HG02938 (cell line): ENCODE data around the gene ZMIZ2.
A peak's percentile ranks its signal among the peaks of the same experiment; 100 is the strongest.
"Not testable (repeated sequence)": the region's sequence is repeated elsewhere in the genome, so short reads cannot be mapped to it uniquely, and the experiment has no call there.

ENCODE experiments used
- ATAC-seq: cut with Tn5 transposase; IDR thresholded peaks from one replicate; pipeline ENCODE4 v1.9.1; 2021; ENCODE audit warnings: mild to moderate bottlenecking, moderate library complexity; ENCODE audit not compliant: unreplicated experiment

Gene ZMIZ2, protein sequence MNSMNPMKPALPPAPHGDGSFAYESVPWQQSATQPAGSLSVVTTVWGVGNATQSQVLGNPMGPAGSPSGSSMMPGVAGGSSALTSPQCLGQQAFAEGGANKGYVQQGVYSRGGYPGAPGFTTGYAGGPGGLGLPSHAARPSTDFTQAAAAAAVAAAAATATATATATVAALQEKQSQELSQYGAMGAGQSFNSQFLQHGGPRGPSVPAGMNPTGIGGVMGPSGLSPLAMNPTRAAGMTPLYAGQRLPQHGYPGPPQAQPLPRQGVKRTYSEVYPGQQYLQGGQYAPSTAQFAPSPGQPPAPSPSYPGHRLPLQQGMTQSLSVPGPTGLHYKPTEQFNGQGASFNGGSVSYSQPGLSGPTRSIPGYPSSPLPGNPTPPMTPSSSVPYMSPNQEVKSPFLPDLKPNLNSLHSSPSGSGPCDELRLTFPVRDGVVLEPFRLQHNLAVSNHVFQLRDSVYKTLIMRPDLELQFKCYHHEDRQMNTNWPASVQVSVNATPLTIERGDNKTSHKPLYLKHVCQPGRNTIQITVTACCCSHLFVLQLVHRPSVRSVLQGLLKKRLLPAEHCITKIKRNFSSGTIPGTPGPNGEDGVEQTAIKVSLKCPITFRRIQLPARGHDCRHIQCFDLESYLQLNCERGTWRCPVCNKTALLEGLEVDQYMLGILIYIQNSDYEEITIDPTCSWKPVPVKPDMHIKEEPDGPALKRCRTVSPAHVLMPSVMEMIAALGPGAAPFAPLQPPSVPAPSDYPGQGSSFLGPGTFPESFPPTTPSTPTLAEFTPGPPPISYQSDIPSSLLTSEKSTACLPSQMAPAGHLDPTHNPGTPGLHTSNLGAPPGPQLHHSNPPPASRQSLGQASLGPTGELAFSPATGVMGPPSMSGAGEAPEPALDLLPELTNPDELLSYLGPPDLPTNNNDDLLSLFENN

GRCh38 chr7:44748045-44748947 lies at the start of gene ZMIZ2:
TSS of gene ZMIZ2 (plus strand) at chr7:44748847. CDS start at chr7:44756250, 7,403 bp downstream.
- peak; percentile 57 for ATAC-seq

DNA sequence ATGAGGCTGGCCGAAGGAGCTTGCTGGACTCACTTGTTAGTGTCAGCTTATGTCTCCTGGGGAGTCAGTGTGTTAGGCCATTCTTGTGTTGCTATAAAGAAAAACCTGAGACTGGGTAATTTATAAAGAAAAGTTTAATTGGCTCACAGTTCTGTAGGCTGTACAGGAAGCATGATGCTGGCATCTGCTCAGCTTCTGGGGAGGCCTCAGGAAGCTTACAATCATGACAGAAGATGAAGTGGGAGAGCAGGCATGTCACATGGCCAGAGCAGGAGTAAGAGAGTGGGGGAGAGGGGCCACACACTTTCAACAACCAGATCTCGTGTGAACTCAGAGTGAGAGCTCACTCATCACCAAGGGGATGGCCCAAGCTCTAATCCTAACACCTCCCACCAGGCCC lies 49.0 kb upstream of the ZMIZ2 start:
- ATAC-seq: not testable (repeated sequence)

DNA sequence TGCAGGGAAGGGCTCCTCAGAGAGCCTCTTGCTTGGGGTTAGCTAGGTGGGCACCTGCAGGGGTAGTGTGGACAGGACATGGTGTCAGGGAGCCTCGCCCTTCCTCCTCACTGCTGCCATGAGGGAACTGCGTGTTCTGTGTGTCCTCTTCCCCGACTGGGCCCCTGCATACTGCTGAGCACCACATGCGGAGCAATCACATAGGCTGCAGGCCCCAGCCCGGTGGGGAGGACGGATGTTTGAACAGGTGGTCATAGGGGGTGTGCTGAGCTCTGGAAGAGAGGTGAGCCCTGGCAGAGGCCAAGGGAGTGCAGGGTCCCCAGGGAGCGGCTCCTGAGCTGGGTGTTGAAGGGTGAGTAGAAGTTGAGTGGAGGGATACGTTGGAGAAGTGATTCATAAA lies 48.3 kb upstream of the ZMIZ2 start:
- ATAC-seq: no peak

GRCh38 chr7:44703391-44703790 lies 45.3 kb upstream of the ZMIZ2 start:
- ATAC-seq: not testable (repeated sequence)

GRCh38 chr7:44703921-44704320 lies 44.7 kb upstream of the ZMIZ2 start:
- no peak for ATAC-seq

DNA sequence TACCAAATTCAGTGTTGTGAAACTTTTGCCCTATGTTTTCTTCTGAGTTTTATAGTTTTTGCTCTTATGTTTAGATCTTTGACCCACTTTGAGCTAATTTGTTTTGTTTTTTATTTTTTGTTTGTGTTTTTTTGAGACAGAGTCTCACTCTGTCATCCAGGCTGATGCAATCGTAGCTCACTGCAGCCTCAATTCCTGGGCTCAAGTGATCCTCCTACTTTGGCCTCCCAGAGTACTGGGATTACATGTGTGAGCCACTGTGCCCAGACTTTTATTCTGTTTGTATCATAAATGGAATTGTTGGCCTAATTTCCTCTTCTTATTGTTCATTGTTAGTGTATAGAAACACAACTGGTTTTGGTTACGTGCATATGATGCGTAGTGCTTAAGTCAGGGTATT lies 43.2 kb upstream of the ZMIZ2 start:
- no peak for ATAC-seq

DNA sequence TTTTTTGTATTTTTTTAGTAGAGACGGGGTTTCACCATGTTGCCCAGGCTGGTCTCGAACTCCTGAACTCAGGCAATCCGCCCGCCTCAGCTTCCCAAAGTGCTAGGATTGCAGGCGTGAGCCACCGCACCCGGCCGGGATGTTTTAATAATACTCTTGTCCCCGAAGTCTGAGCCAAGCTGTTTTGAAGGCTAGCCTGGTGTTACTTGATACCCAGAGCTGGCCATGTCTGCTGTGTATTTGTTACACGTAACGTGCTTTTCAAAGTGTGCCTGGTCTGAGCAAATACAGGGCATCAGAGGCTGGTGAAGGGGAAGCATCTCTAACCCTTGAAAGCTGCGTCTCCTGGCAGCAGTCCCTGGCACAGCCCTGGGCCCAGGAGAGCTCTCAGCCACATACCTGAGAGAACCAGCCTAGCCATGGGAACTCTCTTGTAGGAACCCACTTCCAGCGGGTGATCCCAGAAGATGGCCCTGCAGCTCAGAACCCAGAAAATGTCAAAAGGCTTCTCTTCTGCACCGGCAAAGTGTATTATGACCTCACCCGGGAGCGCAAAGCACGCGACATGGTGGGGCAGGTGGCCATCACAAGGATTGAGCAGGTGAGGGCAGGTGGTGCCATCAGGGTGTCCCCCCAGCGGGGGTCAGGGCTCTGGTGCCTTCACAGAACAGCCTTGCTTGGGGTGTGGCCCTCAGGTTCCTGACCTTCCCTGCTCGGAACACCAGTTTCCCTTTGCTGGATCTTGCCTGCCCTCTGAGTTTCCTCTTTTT lies 41.7 kb upstream of the ZMIZ2 start:
- ATAC-seq: no peak

DNA sequence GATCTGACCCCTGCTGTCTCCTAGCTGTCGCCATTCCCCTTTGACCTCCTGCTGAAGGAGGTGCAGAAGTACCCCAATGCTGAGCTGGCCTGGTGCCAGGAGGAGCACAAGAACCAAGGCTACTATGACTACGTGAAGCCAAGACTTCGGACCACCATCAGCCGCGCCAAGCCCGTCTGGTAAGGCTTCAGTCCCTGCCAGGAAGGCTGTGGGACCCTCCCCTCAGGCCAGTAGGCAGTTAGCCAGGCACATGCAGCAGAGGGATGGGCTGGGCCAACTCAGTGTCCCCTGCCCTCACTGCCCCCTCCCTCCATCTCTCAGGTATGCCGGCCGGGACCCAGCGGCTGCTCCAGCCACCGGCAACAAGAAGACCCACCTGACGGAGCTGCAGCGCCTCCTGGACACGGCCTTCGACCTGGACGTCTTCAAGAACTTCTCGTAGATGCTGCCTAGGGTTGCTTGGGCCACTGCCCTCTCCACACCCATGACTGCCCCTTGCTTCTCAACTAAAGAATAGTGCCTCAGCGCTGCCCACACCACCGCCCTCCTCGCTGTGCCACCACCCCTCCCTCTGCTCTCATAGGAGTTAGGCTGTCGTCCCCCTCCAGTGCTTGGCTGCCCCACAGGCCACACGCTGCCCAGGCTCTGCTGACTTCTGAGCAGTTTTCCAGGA lies 41.0 kb upstream of the ZMIZ2 start:
- no peak for ATAC-seq

DNA sequence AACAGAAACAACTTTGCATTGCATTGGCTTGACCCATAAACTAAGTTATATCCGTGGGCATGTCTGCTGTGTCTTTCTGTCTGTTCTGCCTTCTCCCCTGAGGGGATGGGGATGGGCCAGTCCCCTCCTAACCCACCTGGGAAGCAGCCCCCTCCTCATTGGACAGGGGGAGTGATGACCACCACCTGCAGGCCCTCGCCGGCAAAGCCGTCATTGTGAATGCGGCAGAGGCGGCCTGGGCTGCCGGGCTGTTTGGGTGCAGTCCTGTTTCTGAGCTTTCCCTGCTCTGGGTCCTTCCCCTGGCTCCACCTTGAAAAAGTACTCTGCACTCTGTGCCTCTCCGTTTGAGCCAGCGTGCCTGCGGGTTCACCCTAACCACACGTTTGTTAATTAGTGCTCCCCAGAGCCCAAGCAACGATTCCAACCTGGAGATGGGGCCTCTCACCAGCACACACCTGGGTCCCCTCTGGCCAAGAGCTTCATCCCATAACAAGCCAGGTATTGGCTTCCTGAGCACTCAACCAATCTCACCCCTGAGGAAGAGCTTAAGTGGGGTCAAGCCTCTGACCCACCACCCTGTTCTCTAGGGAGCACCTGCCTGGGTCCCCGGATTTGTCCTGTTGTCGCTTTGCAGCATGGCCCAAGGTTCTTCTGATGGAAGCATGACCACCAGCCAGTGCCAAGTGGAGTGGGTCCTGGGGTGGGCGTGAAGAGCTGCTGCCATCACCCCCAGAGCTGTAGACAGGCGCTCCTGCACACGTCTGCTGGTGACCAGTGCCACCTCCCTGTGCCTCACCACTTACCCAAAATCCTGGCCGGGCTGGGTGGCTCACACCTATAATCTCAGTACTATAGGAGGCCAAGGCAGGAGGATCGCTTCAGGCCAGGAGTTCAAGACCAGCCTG lies 39.4 kb upstream of the ZMIZ2 start:
- no peak for ATAC-seq

GRCh38 chr7:44709945-44710596 lies 38.6 kb upstream of the ZMIZ2 start:
- ATAC-seq: no peak

GRCh38 chr7:44711528-44711927 lies 37.1 kb upstream of the ZMIZ2 start:
- ATAC-seq: no peak

DNA sequence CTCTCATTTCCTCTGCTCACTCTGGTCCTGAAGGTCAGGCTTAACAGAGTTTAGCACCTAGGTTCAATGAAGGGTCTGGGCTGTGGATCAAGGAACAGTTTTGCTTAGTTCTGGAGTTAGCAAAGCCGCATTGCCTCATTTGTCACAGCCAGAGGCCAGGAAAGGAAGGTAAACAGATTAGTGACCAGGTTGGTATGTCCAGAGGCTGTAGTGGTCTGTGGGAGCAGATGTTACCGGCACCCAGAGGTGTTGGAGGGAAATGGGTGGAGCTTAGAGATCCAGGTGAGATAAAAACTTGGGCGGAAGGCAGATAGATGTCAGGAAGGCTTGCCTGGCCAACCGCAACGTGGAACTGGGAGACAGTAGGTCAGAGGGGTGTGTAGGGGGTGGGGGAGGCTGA lies 36.6 kb upstream of the ZMIZ2 start:
- no peak for ATAC-seq

DNA sequence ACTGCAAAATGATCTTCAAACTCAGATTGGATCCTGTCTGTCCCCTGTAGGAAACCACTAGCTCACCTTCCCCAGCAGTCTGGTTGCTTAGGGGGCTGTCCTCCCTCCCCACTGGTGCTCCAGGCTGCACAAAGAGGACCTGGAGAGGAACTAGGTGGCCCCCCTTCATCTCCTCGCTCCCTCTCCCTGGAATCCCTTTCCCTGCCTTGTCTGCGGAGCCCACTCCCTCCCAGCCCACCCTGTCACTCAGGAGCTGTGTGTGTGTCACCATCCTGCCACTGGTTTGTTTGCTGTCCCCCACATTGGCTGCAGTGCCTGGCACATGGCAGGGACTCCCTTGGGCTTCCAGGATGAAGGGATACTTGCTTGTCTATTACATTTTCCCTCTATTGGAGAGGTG lies 35.5 kb upstream of the ZMIZ2 start:
- ATAC-seq: no peak

GRCh38 chr7:44713680-44714335 lies 34.8 kb upstream of the ZMIZ2 start:
- no peak for ATAC-seq

DNA sequence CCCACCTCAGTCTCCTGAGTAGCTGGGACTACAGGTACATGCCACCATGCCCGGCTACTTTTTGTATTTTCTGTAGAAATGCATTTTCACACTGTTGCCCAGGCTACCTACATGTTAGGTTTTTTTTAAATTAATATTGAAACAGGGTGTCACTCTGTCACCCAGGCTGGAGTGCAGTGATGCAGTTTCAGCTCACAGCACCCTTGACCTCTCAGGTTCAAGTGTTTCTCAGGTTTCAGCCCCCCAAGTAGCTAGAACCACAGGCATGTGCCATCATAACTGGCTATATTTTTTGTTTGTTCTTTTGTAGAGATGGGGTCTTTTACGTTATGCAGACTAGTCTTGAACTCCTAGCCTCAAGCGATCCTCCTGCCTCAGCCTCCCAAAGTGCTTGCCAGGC lies 32.4 kb upstream of the ZMIZ2 start:
- no peak for ATAC-seq

GRCh38 chr7:44720301-44720700 lies 28.3 kb upstream of the ZMIZ2 start:
- ATAC-seq: no peak

- ATAC-seq: no peak
Observed at GRCh38 chr7:44724276-44724675, 24.4 kb upstream of the ZMIZ2 start.

DNA sequence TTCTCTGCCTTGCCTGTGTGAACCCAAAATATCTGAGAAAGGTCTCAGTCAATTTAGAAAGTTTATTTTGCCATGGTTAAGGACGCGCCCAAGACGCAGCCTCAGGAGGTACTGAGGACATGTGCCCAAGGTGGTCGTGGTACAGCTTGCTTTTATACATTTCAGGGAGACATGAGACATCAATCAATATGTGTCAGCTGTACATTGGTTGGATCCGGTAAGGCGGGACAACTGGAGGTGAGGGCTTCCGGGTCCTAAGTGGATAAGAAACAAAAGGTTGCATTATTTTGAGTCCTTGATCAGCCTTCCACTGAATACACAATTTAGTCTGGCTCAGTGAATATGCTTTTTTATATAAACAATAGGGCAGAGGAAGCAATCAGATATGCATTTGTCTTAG lies 22.4 kb upstream of the ZMIZ2 start:
- ATAC-seq: not testable (repeated sequence)
